Thyroid gland (tissue), 4 donors: ENCODE measurements around the gene RPUSD1. TPM values are rescaled to one million over a fixed set of nuclear protein-coding genes. Genes with fewer than 3 reads are reported as not detected.

Source experiments
- DNase-seq, 2 donors: peaks; one replicate each; pipeline ENCODE4 v3.0.0-alpha.2; 2019
- H3K27ac ChIP-seq, 3 donors: fragments of 200-600 bp; sonication (generic); 1 replicate in 2 of 3; 2 replicates in 1 of 3; pipeline ENCODE4 v1.5.1; 2016 to 2019; ENCODE audit warnings: mild to moderate bottlenecking in 1 of 3, moderate library complexity in 1 of 3
- H3K27me3 ChIP-seq: fragments of 200-600 bp; sonication (generic); one replicate; pipeline ENCODE4 v1.5.1; 2019
- H3K36me3 ChIP-seq, 2 donors: fragments of 200-600 bp; sonication (generic); one replicate each; pipeline ENCODE4 v1.5.1; 2016 to 2019
- H3K4me1 ChIP-seq, 2 donors: fragments of 200-600 bp; sonication (generic); one replicate each; pipeline ENCODE4 v1.5.1; 2017 to 2019
- H3K4me3 ChIP-seq, 3 donors: fragments of 200-600 bp; sonication (generic); replicated peaks in 1 of 3; 1 replicate in 2 of 3; 2 replicates in 1 of 3; pipeline ENCODE4 v1.5.1; 2016; ENCODE audit warnings: mild to moderate bottlenecking in 1 of 3
- H3K9me3 ChIP-seq: fragments of 200-600 bp; sonication (generic); one replicate; pipeline ENCODE4 v1.5.1; 2017
- POLR2A ChIP-seq, 2 donors: fragments of 450-650 bp; IDR thresholded peaks; one replicate each; pipeline ENCODE4 v1.6.1; 2017; ENCODE audit warnings: antibody characterized with exemption in 2 of 2, mild to moderate bottlenecking in 2 of 2, moderate library complexity in 1 of 2
- WGBS, 2 donors: methylation state at CpG; one replicate each; pipeline ENCODE4 v1.1.5; 2017; 5-methylcytosine and 5-hydroxymethylcytosine counted together
- intact Hi-C: fragments of 100-400 bp; cut with DNase I; formaldehyde crosslinking; loops from one replicate; pipeline ENCODE4 v1.15.1; 2023
- total RNA-seq, 4 donors: library from RNA; depleted of rRNA; stranded (reverse); fragments of >200 nt; gene quantifications; one replicate each; pipeline ENCODE4 v1.2.3, GENCODE V29; 2016
- TF ChIP-seq, protein P1 (sequence below), 6 experiments: fragments of 200-600 bp in 3 of 6; fragments of 450-650 bp in 3 of 6; sonication (generic) in 3 of 6; IDR thresholded peaks; one replicate each; pipeline ENCODE4 v1.5.1; 2016 to 2019; ENCODE audit warnings: antibody characterized with exemption in 6 of 6, mild to moderate bottlenecking in 2 of 6, inconsistent platforms in 1 of 6, moderate library complexity in 1 of 6

The RPUSD1 gene
- total RNA-seq, 4 donors from 2014 or later, result 14.1 to 27.9 (median 20.8) TPM

DNA sequence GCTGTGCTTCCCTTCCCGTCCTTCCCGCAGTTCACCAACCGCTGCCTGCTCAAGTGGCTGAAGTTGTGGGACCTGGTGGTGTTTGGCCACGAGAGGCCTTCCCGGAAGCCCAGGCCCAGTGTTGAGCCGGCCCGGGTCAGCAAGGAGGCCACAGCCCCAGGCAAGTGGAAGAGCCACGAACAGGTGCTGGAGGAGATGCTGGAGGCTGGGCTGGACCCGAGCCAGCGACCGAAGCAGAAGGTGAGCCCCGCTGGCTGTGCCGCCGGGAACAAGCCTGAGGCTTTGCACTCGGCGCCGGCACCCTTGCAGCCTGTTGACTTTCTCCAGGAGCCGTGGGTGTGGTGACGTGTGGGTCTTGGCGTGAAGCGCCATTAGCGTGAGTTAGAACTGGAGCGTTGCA, 3.0 kb upstream of the RPUSD1 start:
- 92 to 94% methylated on average over 17 to 21 of the region's 23 CpGs for WGBS, 2 donors
- H3K9me3 ChIP-seq, result no peaks in the 10 kb centered on the region
- no peaks in the 10 kb centered on the region for H3K27me3 ChIP-seq
- peaks cover 14 to 19% of the 10 kb centered on the region in 2 donors for H3K4me1 ChIP-seq
- no peak overlapping the region for H3K27ac ChIP-seq
- DNase-seq, result no peak
- TF ChIP-seq POLR2A (IDR thresholded peaks at IDR 0.05), result no peak
- TF ChIP-seq, protein P1, sequence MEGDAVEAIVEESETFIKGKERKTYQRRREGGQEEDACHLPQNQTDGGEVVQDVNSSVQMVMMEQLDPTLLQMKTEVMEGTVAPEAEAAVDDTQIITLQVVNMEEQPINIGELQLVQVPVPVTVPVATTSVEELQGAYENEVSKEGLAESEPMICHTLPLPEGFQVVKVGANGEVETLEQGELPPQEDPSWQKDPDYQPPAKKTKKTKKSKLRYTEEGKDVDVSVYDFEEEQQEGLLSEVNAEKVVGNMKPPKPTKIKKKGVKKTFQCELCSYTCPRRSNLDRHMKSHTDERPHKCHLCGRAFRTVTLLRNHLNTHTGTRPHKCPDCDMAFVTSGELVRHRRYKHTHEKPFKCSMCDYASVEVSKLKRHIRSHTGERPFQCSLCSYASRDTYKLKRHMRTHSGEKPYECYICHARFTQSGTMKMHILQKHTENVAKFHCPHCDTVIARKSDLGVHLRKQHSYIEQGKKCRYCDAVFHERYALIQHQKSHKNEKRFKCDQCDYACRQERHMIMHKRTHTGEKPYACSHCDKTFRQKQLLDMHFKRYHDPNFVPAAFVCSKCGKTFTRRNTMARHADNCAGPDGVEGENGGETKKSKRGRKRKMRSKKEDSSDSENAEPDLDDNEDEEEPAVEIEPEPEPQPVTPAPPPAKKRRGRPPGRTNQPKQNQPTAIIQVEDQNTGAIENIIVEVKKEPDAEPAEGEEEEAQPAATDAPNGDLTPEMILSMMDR (IDR thresholded peaks at IDR 0.05), result no peak
- H3K4me3 ChIP-seq, result no peak overlapping the region
- intact Hi-C loops, result no loop called here
- H3K36me3 ChIP-seq, result peaks cover 0 to 4% of the 10 kb centered on the region in 2 donors

DNA sequence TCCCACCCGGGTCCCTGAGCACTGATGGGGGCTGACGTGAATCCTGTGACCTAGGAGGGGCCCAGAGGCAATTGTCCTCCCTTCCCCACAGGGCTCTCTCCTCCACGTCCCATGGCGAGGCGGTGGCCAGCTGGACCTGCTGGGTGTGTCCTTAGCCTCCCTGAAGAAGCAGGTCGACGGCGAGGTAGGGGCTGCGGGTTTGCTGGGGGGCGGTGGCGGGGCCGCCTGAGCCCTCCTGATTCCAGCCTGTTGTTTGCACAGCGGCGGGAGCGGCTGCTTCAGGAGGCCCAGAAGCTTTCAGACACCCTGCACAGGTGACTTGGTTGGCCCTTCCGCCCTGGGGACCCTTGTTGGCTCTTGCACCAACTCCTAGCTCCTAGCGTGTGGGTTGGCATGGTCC, 1.9 kb upstream of the RPUSD1 start:
- peaks cover 14 to 19% of the 10 kb centered on the region in 2 donors for H3K4me1 ChIP-seq
- 92 to 94% methylated on average over 5 to 12 of the region's 17 CpGs for WGBS, 2 donors
- H3K27ac ChIP-seq, result no peak overlapping the region
- intact Hi-C loops, result no loop called here
- H3K4me3 ChIP-seq, result no peak overlapping the region
- no peaks in the 10 kb centered on the region for H3K9me3 ChIP-seq
- no peak for TF ChIP-seq POLR2A (IDR thresholded peaks at IDR 0.05)
- TF ChIP-seq, protein P1 (IDR thresholded peaks at IDR 0.05), result no peak
- peaks cover 0 to 6% of the 10 kb centered on the region in 2 donors for H3K36me3 ChIP-seq
- no peaks in the 10 kb centered on the region for H3K27me3 ChIP-seq
- no peak for DNase-seq

DNA sequence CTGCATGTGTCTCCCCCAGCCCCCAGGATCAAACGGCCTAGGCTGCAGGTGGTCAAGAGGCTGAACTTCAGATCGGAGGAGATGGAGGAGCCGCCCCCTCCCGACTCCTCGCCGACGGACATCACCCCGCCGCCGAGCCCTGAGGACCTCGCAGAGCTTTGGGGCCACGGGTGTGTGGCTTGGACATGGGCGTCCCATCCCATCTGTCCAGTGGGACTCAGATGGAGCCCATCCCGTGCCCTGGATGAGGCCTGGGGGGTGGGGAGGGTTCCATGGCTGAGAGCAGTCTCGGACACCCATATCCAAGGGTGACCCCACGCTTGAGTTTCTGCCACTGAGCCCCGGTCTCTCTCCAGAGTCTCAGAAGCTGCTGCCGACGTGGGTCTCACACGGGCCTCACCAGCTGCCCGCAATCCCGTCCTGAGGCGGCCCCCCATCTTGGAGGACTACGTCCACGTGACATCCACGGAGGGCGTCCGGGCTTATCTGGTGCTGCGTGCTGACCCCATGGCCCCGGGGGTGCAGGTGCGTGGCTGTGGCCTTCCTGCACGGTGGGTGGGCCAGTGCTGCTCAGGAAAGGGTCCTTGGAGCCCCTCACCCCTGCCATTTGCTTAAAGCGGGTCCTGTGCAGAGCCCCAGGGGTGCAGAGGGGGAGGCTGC, 1.1 kb upstream of the RPUSD1 start:
- no peak overlapping the region for H3K27ac ChIP-seq
- intact Hi-C loops, result no loop called here
- H3K9me3 ChIP-seq, result no peaks in the 10 kb centered on the region
- DNase-seq, result no peak
- peaks cover 0 to 6% of the 10 kb centered on the region in 2 donors for H3K36me3 ChIP-seq
- no peak for TF ChIP-seq POLR2A (IDR thresholded peaks at IDR 0.05)
- TF ChIP-seq, protein P1 (IDR thresholded peaks at IDR 0.05), result no peak
- 76 to 100% methylated on average over 1 to 30 of the region's 33 CpGs for WGBS, 2 donors
- H3K27me3 ChIP-seq, result no peaks in the 10 kb centered on the region
- H3K4me1 ChIP-seq, result peaks cover 14 to 19% of the 10 kb centered on the region in 2 donors
- H3K4me3 ChIP-seq, result peak overlapping the region in 1 of 3 donors; percentile 60

DNA sequence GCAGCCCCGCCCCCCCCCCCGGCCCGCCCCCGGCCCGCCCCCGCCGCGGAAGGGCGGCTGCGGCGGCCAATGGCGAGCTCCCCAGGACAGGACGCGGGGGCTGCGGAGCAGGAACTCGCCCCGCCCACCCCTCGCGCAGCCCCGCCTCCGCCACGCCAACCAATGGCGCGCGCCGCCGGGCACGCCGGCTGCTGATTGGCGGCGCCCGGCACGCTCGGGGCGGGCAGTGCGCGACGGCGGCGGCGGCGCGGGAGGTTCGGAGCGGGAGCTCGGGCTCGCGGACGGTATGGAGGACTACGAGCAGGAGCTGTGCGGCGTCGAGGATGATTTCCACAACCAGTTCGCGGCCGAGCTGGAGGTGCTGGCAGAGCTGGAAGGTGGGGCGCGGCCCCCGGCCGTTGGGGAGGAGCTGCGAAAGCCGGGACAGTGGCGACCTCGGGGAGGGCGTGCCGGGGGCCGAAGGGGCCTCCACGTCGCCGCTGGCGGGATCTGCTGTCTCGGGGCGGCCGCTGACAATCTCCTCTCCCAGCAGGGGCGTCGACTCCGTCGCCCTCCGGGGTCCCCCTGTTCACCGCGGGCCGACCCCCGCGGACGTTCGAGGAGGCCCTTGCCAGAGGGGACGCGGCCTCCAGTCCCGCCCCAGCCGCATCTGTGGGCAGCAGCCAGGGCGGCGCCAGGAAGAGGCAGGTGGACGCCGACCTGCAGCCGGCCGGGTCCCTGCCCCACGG, 382 bp upstream of the RPUSD1 start, which contains the start of gene CHTF18:
Gene CHTF18, plus strand, starts transcription at position 222 of the 728 bp plus-strand sequence. Its CDS starts 65 bp downstream, at position 287.
- Histone ChIP-seq H3K4me1 (peaks cover 14 to 24% of the 10 kb centered on the region in 2 donors), H3K27me3 (no peaks in the 10 kb centered on the region), H3K27ac (peak within 1 kb of the TSS in 1 of 3 donors; percentile 27), H3K4me3 (peak within 1 kb of the TSS; percentile 78 to 91 (median 86)), H3K36me3 (peaks cover 0 to 6% of the 10 kb centered on the region in 2 donors), H3K9me3 (no peaks in the 10 kb centered on the region)
- intact Hi-C loops, result no loop called here
- WGBS, 2 donors, result 0% methylated on average over 4 of the region's 97 CpGs; no CpG with 5 or more reads in 1 of the 2 donors
- TF ChIP-seq POLR2A (IDR thresholded peaks at IDR 0.05), result no peak
- TF ChIP-seq, protein P1 (IDR thresholded peaks at IDR 0.05), result no peak
- peak; percentile 90 for DNase-seq
